T-helper 2 cell treated with Interferon-gamma antibody and Interleukin-4, amounts not matched to agents 5 μg/mL and 100 μg/mL, for 36 hours (primary cell): ENCODE measurements around the gene IFITM10.

Experiments
- DNase-seq: peaks from one replicate; pipeline ENCODE4 v3.0.0; 2021; ENCODE audit warnings: low spot score
- H3K27ac Mint-ChIP-seq: one replicate; pipeline ENCODE4 v1.8.0; 2021; ENCODE audit warnings: mild to moderate bottlenecking, mixed read lengths
- H3K27me3 Mint-ChIP-seq: one replicate; pipeline ENCODE4 v1.8.0; 2021; ENCODE audit warnings: low read depth, mixed read lengths
- H3K36me3 Mint-ChIP-seq: one replicate; pipeline ENCODE4 v1.8.0; 2021; ENCODE audit warnings: low read depth, mixed read lengths
- H3K4me1 Mint-ChIP-seq: one replicate; pipeline ENCODE4 v1.8.0; 2021; ENCODE audit warnings: low read depth, mixed read lengths
- H3K4me3 Mint-ChIP-seq: one replicate; pipeline ENCODE4 v1.8.0; 2022; ENCODE audit warnings: mild to moderate bottlenecking, moderate library complexity, mixed read lengths
- H3K9me3 Mint-ChIP-seq: one replicate; pipeline ENCODE4 v1.8.0; 2021; ENCODE audit warnings: mixed read lengths

Gene IFITM10

DNA sequence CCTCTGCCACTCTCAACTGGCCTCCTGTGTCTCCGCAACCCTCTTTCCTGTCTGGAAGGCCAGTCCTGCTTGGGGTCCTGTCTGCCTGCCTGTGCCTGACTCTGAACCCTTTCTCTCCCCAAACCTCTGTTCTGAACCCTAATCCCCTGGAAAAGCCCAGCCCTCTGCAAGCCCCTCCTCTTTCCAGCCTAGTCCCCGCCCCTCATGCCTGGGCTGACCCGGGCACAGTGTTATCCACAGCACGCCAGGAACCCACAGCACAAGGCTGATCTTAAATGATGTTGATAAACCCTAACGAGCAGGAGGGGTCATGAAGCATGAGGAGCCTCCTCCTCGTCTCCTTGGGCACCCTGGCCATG is at the start of gene IFITM10:
TSS of gene IFITM10 (minus strand) at position 115 of the 359 bp plus-strand sequence. CDS start 153 bp downstream, outside the sequence.
- Mint-ChIP-seq H3K27ac (no peak within 1 kb of the TSS), H3K4me1 (peaks cover 7% of the 10 kb centered on the region), H3K36me3 (peaks cover 5% of the 10 kb centered on the region), H3K4me3 (no peak within 1 kb of the TSS), H3K27me3 (peaks cover 17% of the 10 kb centered on the region), H3K9me3 (peaks cover 9% of the 10 kb centered on the region)
- no peak for DNase-seq

DNA sequence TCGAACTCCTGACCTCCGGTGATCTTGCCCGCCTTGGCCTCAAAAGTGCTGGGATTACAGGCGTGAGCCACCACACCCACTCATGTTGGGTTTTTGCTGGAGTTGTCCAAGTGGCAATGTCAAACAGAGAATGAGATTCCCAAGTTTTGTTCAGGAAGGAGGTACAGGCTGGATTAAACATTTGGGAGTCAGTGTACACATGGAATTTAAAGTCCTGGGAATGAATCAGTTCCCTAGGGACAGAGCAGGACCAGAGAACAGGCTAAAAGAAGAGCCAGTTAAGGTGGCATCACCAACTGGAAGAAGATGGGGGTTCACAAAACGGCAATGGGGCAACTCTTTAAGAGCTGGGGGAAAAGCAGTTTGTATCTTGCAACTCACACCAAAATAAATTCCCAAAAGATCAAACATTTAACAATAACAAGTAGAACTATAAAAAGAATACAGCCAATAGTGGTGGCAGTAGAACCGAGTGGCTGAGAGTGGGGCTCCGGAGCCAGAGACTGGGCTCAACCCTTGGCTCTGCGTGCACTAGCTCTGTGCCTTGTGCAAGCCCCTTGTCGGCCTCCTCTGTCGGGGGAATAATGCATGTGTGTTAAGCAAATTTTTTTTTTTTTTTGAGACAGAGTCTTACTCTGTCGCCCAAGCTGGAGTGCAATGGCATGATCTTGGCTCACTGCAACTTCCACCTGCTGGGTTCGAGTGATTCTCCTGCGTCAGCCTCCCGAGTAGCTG is 47.2 kb upstream of the IFITM10 start:
- Mint-ChIP-seq H3K4me3 (no peak overlapping the region), H3K4me1 (peaks cover 1% of the 10 kb centered on the region), H3K9me3 (peaks cover 6% of the 10 kb centered on the region), H3K36me3 (no peaks in the 10 kb centered on the region), H3K27ac (no peak overlapping the region), H3K27me3 (peaks cover 3% of the 10 kb centered on the region)
- DNase-seq = no peak

DNA sequence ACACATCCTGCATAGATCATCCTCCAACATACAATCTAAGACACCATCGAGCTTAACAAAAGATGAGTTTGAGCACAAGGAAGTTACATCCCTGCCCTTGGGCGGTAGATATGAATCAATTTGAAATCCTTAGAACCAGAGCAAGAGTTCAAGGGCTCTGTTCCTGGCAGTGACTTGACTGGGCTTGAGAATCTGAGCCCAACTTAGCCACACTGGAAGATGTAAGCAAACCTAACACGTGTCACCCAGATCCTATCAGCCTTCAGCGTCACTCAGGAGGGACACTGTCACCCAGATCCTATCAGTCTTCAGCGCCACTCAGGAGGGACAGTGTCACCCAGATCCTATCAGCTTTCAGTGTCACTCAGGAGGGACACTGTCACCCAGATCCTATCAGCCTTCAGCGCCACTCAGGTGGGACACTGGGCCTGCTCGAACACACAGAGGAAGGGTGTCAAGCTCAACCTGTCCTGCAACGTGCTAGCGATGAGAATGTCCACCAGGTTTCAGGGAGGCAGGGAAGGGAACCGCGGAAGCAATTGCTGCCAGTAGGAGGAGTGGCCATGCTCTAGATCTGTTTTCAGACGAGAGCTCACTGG is 46.1 kb upstream of the IFITM10 start:
- Mint-ChIP-seq H3K27ac (no peak overlapping the region), H3K4me1 (peaks cover 4% of the 10 kb centered on the region), H3K36me3 (no peaks in the 10 kb centered on the region), H3K27me3 (peaks cover 10% of the 10 kb centered on the region), H3K4me3 (no peak overlapping the region), H3K9me3 (peaks cover 8% of the 10 kb centered on the region)
- no peak for DNase-seq

DNA sequence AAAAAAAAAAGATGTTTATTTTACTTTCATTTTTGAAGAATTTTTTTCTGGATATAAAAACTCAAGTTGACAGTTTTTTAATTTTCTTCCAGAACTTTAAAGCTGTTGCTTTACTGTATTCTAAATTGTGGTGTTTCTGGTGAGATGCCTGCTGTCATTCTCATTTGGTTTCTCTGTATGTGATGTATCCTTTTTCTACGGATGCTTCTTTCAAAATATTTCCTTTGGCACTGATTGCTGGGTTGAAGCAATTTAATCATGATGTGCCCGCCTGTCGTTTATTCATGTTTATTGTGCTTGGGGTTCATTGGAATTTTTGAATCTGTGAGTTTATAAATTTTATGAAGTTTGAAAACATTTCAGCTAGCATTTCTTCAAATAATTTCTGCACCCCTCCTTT is 42.7 kb upstream of the IFITM10 start:
- no peak for DNase-seq
- Mint-ChIP-seq H3K27ac (no peak overlapping the region), H3K36me3 (no peaks in the 10 kb centered on the region), H3K9me3 (peaks cover 8% of the 10 kb centered on the region), H3K27me3 (peaks cover 23% of the 10 kb centered on the region), H3K4me1 (peaks cover 4% of the 10 kb centered on the region), H3K4me3 (no peak overlapping the region)

DNA sequence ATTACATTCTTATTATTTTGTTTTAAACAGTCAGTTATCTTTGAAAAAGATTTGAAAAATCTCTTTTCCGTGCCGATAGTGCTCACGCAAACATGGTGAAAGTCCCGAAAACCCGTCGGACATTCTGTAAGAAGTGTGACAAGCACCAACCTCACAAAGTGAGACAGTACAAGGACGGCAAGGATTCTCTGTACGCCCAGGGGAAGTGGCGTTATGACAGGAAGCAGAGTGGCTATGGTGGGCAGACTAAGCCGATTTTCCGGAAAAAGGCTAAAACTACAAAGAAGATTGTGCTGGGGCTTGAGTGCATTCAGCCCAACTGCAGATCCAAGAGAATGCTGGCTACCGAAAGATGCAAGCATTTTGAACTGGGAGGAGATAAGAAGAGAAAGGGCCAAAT is 42.1 kb upstream of the IFITM10 start:
- peaks cover 23% of the 10 kb centered on the region for H3K27me3 Mint-ChIP-seq
- DNase-seq = no peak
- H3K4me3 Mint-ChIP-seq = peak overlapping the region; percentile 52
- H3K9me3 Mint-ChIP-seq = peaks cover 8% of the 10 kb centered on the region
- H3K27ac Mint-ChIP-seq = no peak overlapping the region
- peaks cover 4% of the 10 kb centered on the region for H3K4me1 Mint-ChIP-seq
- no peaks in the 10 kb centered on the region for H3K36me3 Mint-ChIP-seq

DNA sequence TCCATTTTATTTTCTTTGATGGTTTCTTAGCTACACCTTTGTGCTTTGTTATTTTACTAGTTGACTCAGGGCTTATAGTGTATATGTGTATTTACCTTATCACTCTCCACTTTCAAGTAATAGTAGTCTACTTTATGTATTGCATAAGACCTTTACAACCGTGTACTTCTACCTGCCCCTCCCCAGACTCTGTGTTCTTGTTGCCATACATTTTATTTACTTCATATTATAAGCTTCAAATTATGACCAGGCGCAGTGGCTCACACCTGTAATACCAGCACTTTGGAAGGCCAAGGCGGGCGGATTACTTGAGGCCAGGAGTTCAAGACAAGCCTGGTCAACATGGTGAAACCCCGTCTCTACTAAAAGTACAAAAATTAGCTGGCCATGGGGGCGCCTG is 41.5 kb upstream of the IFITM10 start:
- peaks cover 26% of the 10 kb centered on the region for H3K27me3 Mint-ChIP-seq
- no peak overlapping the region for H3K4me3 Mint-ChIP-seq
- peaks cover 8% of the 10 kb centered on the region for H3K9me3 Mint-ChIP-seq
- H3K4me1 Mint-ChIP-seq = peaks cover 4% of the 10 kb centered on the region
- DNase-seq = no peak
- H3K27ac Mint-ChIP-seq = no peak overlapping the region
- H3K36me3 Mint-ChIP-seq = no peaks in the 10 kb centered on the region

DNA sequence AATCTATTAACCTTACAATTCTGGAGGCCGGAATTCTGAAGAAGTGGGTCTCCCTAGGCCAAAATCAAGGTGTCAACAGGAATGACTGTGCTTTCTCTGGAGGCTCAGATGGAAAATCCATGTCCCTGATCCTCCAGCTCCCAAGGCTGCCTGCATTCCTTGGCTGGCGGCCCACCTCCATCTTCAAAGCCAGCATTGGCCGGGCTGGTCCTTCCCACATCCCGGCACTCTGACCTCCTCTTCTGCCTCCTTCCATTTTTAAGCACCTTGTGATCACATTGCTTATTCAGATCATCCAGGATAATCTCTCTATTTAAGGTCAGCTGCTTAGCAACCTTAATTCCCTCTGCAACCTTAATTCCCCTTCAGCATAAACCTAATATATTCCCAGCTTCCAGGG is 36.1 kb upstream of the IFITM10 start:
- Mint-ChIP-seq H3K9me3 (no peaks in the 10 kb centered on the region), H3K27ac (no peak overlapping the region), H3K4me3 (no peak overlapping the region), H3K4me1 (no peaks in the 10 kb centered on the region), H3K36me3 (no peaks in the 10 kb centered on the region), H3K27me3 (peaks cover 16% of the 10 kb centered on the region)
- no peak for DNase-seq

DNA sequence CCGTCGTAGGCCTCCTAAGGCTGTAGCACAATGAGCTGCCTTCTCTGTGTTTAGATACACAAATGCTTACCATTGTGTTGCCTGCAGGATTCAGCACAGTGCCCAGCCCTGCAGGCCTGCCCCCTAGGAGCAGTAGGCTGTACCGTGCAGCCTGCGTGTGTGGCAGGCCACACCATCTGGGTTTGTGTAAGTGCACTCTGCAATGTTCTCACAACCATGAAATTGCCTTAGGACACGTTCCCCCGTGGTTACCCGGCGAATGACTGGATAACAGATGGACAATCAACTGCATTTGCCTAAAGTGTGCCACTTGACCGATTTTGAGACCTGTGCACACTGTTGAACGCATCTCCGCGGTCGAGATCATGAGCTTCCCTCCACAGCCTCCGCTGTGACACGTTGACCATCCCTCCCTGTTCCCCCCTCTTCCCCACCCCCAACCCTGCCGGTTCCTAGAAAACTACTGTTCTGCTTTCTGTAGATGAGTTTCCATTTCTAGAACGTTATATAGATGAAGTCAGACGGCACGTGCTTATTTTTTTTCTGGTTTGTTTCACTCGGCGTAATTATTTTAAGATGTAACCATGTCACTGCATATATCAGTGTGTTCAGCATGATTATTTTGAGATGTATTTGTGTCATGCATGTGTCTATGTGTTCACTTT is 35.5 kb upstream of the IFITM10 start:
- Mint-ChIP-seq H3K27ac (no peak overlapping the region), H3K27me3 (peaks cover 12% of the 10 kb centered on the region), H3K4me3 (no peak overlapping the region), H3K9me3 (no peaks in the 10 kb centered on the region), H3K4me1 (no peaks in the 10 kb centered on the region), H3K36me3 (no peaks in the 10 kb centered on the region)
- DNase-seq = no peak

DNA sequence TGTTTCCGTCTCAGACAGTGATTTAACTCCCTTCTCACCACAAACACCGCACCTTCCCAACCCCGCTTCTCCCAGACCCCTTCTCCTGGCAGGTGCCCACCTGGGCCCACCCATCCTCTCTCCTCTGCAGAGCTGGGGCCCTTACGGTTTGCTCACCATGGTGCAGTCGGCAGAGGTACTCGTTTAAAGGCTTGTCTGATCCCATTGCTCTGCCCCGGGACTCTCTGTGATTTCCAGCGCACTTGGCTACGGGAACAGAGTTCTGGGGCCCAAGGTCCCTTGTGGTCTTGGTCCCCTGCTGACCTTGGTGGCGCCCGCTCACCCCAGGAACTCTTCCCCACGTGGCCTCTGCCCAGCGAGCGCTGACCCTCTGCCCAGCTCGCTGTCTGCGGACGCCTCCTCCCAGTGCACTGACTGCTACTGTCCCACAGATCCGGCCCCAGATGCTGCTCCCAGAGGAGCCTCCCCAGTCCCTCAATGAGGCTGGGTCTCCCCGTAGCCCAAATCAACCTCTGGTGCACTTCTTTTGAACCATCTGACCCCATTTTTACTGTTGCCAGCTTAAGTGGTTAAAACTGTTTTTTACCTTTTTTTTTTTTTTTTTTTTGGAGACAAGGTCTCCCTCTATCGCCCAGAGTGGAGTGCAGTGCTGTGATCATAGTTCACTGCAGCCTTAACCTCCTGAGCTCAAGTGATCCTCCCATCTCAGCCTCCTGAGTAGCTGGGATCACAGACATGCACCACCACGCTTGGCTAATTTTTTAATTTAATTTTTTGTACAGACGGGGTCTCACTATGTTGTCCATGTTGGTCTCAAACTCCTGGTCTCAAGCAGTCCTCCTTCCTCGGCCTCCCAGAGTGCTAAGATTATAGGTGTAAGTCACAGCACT is 34.6 kb upstream of the IFITM10 start:
- no peak overlapping the region for H3K4me3 Mint-ChIP-seq
- H3K36me3 Mint-ChIP-seq = no peaks in the 10 kb centered on the region
- DNase-seq = no peak
- no peak overlapping the region for H3K27ac Mint-ChIP-seq
- no peaks in the 10 kb centered on the region for H3K9me3 Mint-ChIP-seq
- no peaks in the 10 kb centered on the region for H3K4me1 Mint-ChIP-seq
- H3K27me3 Mint-ChIP-seq = peaks cover 6% of the 10 kb centered on the region

DNA sequence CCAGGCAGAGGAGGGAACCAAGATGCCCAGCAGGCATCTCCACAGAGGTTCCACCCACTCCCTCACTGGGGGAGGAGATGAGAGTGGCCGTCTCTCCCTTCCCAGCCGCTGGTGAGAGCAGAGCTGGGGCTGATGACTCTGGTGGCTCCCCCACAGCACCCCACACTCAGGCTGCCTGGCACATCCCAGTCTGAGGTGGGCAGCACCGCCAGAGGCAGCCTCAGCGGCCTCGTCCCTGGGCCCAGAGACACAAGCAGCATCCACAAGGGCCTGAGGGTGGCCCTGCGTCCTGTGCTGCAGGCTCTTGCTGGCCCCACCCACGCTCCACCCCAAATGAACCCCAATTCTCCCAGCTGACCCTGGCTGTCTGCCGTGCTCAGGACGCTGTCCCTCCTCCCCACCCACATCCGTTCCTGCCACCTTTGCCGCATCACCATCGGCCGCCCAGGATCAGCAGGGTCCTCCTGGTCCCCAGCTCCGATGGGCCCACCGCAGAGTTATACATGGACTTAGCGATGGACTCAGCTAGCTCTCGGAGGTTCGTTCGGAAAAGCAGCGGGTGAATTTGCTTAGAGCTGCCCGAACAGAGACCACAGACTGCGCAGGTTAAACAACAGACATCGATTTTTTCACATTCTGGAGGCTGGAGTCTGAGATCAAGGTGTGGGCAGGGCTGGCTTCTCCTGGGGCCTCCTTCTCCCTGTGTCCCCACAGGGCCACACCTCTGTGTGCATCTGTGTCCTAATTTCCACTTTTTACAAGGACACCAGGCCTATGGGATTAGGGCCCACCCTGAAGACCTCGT is 33.5 kb upstream of the IFITM10 start:
- H3K36me3 Mint-ChIP-seq = no peaks in the 10 kb centered on the region

DNA sequence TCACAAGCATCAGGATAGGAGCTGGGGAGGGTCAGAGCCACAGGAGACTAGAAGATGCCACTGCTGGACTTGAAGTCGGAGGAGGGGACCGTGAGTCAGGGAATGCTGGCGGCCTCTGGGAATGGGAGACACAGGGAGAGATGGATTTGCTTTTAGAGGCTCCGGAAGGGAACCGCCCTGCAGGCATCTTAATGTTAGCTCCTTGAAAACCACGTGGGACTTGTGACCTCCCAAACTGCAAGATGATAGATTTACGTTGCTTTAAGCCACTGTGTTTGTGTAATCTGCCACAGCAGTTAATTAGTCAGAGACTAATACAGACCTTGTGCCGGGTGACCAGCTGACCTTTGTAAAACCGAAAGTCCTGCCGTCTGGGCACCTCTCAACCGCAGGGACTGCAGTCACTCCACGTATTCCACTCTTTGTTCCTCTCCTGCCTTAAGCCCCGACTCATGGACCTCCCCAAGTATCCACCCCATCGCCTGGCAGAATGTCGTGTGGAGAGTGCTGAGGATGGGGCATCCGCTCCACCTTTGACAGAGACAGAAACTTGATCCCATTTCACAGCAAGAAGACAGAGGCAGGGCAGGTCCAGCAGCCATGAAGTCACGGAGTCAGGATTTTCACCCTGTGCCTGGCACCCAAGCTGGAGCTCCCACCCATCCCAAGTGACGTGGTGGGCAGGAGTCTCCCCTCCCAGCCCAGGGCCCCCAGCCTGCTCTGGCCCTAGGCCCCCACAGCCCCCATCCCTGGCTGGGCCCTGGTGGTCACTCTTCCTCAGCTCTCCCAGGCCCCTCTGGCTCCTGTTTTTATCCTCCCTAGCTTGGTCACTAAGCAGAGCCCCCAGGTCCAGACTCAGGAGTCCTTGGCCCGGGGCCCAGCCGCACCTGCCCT is 32.7 kb upstream of the IFITM10 start:
- H3K27ac Mint-ChIP-seq = no peak overlapping the region
- H3K9me3 Mint-ChIP-seq = no peaks in the 10 kb centered on the region
- no peaks in the 10 kb centered on the region for H3K36me3 Mint-ChIP-seq
- H3K4me1 Mint-ChIP-seq = no peaks in the 10 kb centered on the region
- peaks cover 3% of the 10 kb centered on the region for H3K27me3 Mint-ChIP-seq
- H3K4me3 Mint-ChIP-seq = no peak overlapping the region
- DNase-seq = no peak

More for the DNA sequence above, 33.5 kb upstream of the IFITM10 start:
- no peak for DNase-seq
- no peak overlapping the region for H3K27ac Mint-ChIP-seq
- no peaks in the 10 kb centered on the region for H3K4me1 Mint-ChIP-seq
- H3K27me3 Mint-ChIP-seq = peaks cover 3% of the 10 kb centered on the region
- H3K9me3 Mint-ChIP-seq = no peaks in the 10 kb centered on the region
- H3K4me3 Mint-ChIP-seq = no peak overlapping the region

DNA sequence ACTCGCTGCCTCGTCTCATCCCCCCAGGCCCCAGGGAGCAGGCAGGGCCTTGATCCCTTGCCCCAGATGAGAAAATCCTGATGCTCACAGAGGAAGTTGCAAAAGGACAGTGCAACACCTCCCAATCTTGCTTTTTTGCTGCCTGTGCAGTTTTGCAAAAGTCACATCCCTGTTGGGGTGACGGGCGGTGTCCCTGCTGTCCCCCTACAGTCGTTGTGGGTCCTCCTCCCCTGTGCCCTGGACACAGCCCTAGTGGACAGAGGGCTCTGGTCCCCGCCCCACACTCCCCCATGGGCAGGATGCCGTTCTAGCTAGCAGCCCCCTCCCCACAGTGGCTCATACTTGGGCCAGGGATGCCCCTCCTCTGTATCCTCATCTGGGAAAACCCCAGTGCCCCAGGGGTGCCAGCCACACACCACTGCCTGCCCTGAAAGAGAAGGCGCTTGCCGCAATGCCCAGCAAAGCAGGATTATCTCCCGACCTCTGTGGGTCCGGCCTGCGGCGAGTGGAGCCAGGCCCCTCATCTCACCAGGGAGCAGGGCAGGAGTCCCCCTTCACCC is 31.7 kb upstream of the IFITM10 start:
- no peaks in the 10 kb centered on the region for H3K36me3 Mint-ChIP-seq
- H3K4me1 Mint-ChIP-seq = no peaks in the 10 kb centered on the region
- no peaks in the 10 kb centered on the region for H3K9me3 Mint-ChIP-seq
- no peak for DNase-seq
- H3K4me3 Mint-ChIP-seq = no peak overlapping the region
- H3K27ac Mint-ChIP-seq = no peak overlapping the region
- no peaks in the 10 kb centered on the region for H3K27me3 Mint-ChIP-seq
